Fibroblast of mammary gland (primary cell): ENCODE data around the gene WSB2.

ENCODE experiments used
- DNase-seq: peaks from one replicate; pipeline ENCODE4 v3.0.0-alpha.2; 2010; ENCODE audit warnings: low read depth
- H3K4me3 ChIP-seq: 2 replicates; pipeline ENCODE4 v1.5.1; 2011; ENCODE audit warnings: low read depth, mild to moderate bottlenecking, low read length, moderate library complexity; ENCODE audit not compliant: control insufficient read depth
- CTCF ChIP-seq: conservative IDR thresholded peaks from 2 replicates; pipeline ENCODE4 v1.5.1; 2011; ENCODE audit warnings: low read depth, low read length, inconsistent platforms; ENCODE audit not compliant: control insufficient read depth, insufficient read depth

The WSB2 gene

GRCh38 chr12:118061011-118061872, at the start of gene WSB2:
Gene WSB2, minus strand, starts transcription at chr12:118061179. Its CDS starts 131 bp downstream, at chr12:118061048.
- DNase-seq = peak; percentile 57
- TF ChIP-seq CTCF = no peak

GRCh38 chr12:118109088-118109487, 48.1 kb upstream of the WSB2 start:
- no peak for TF ChIP-seq CTCF
- H3K4me3 ChIP-seq = no peak overlapping the region
- no peak for DNase-seq

More at GRCh38 chr12:118061011-118061872, at the start of gene WSB2:
- peak within 1 kb of the TSS; percentile 85 for H3K4me3 ChIP-seq

DNA sequence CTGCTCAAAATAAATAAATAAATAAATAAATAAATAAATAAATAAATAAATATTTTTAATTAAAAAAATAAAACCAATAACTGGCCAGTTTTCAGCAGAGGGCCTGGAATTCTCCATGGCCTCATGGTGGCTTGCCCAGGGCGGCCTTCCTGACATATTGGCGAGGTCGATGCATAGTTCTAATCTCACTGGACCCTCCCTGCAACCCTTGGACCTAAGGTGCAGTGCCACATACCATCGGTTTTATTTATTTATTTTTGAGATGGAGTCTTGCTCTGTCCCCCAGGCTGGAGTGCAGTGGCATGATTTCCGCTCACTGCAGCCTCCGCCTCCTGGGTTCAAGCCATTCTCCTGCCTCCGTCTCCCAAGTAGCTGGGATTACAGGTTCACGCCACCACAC, 46.7 kb upstream of the WSB2 start:
- H3K4me3 ChIP-seq = no peak overlapping the region
- no peak for DNase-seq
- TF ChIP-seq CTCF = no peak

DNA sequence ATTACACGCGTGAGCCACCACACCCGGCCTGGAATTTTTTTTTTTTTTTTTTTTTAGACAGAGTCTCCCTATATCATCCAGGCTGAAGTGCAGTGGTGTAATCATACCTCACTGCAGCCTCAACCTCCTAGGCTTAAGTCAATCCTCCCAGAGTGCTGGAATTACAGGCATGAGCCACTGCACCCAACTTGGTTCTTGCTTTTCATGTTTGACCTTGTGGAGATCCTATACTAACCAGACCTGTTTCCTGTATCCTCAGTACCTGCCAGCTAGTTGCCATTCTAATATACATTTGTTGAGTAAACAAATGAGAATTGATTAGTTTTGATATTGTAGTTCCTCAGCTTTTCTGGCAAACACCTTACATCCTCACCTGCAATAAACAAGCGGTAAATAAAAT, 46.0 kb upstream of the WSB2 start:
- DNase-seq = no peak
- H3K4me3 ChIP-seq = no peak overlapping the region
- TF ChIP-seq CTCF = no peak

DNA sequence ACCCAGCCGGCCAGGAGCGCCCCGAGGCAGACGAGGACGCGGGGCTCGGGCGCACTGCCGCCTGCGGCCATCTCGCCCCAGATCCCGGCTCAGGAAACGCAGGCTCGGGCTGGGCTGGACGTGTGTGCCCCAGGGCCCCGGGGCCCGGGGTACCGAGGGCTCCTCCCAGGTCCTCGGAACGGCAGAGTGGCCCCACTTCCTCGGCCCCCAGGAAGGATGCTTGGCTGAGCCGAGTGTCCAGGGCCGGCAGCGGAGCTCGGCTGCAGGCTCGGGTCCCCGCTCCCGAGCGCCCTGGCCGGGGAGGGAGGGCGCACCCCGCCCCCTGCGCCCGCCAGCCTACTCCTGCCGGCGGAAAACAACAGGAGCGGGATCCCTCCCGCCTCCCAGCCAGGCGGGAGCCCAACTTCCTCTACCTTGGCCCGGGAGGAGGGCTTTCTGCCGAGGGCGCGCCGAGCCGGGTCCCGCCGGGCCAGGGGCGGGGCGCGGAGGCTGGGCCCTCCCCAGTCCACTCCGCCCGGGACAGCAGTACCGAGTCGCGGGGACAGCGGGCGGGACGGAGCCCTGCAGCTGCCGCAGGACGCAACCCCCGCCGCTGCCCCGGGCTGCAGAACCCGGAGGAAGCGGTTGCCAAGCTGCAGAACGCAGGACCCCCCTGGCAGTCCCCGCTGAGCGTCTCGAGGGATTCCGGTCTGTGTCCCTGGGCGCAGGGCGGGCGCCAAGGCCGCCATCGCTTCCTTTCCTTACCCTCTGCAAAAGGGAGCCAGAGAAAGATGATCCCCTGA, 42.8 kb upstream of the WSB2 start, which contains the start of gene VSIG10:
Gene VSIG10, minus strand, starts transcription at position 411 of the 782 bp plus-strand sequence. Its CDS starts 340 bp downstream, at position 71.
- peak within 1 kb of the TSS; percentile 64 for H3K4me3 ChIP-seq
- TF ChIP-seq CTCF = no peak
- DNase-seq = peak; percentile 51

GRCh38 chr12:118103201-118103600, 42.2 kb upstream of the WSB2 start:
- DNase-seq = no peak
- H3K4me3 ChIP-seq = peak overlapping the region; percentile 64
- no peak for TF ChIP-seq CTCF
